ENCODE data around the gene ADAMTS2.

- no peak for TF ChIP-seq CTCF (IDR thresholded peaks at IDR 0.05)
- no peak for TF ChIP-seq POLR2A (IDR thresholded peaks at IDR 0.05)
These were observed 32.3 kb upstream of the ADAMTS2 start for GRCh38 chr5:179377421-179378115.

Measured in lower leg skin (tissue), 3 donors.